H9 (cell line): ENCODE data around the gene HOXA4. TPM values are rescaled to one million over a fixed set of nuclear protein-coding genes. Genes with fewer than 3 reads are reported as not detected.

Source experiments
- DNase-seq: peaks from one replicate; pipeline ENCODE4 v3.0.0-alpha.2; 2017
- H2AFZ ChIP-seq: one replicate; pipeline ENCODE4 v1.6.1; 2013; ENCODE audit warnings: mild to moderate bottlenecking, low read length, control low read depth, moderate library complexity
- H2AK5ac ChIP-seq: 2 replicates; pipeline ENCODE4 v1.6.1; 2013; ENCODE audit warnings: low read length, control low read depth, mixed read lengths; ENCODE audit not compliant: insufficient read length
- H2BK120ac ChIP-seq: one replicate; pipeline ENCODE4 v1.6.1; 2013; ENCODE audit warnings: low read depth, mild to moderate bottlenecking, low read length, control low read depth, inconsistent platforms; ENCODE audit not compliant: poor library complexity, severe bottlenecking
- H2BK12ac ChIP-seq: 2 replicates; pipeline ENCODE4 v1.6.1; 2013; ENCODE audit warnings: low read length, control low read depth, mixed read lengths, low read depth; ENCODE audit not compliant: insufficient read length
- H2BK15ac ChIP-seq: 2 replicates; pipeline ENCODE4 v1.6.1; 2013; ENCODE audit warnings: low read depth, low read length, control low read depth
- H2BK20ac ChIP-seq: one replicate; pipeline ENCODE4 v1.6.1; 2013; ENCODE audit warnings: low read depth, mild to moderate bottlenecking, low read length, control low read depth, inconsistent platforms; ENCODE audit not compliant: poor library complexity, severe bottlenecking
- H2BK5ac ChIP-seq: 2 replicates; pipeline ENCODE4 v1.6.1; 2013; ENCODE audit warnings: low read length, control low read depth, mixed read lengths; ENCODE audit not compliant: insufficient read length
- H3K14ac ChIP-seq: 2 replicates; pipeline ENCODE4 v1.6.1; 2013; ENCODE audit warnings: low read length, control low read depth; ENCODE audit not compliant: insufficient read depth
- H3K18ac ChIP-seq: 2 replicates; pipeline ENCODE4 v1.6.1; 2013; ENCODE audit warnings: low read depth, mild to moderate bottlenecking, mixed read lengths, low read length, control low read depth; ENCODE audit not compliant: insufficient read length
- H3K23ac ChIP-seq: 2 replicates; pipeline ENCODE4 v1.6.1; 2013; ENCODE audit warnings: low read length, control low read depth, mixed read lengths, low read depth; ENCODE audit not compliant: insufficient read length
- H3K23me2 ChIP-seq: 2 replicates; pipeline ENCODE4 v1.6.1; 2013; ENCODE audit warnings: low read depth, mild to moderate bottlenecking, mixed read lengths, low read length, control low read depth; ENCODE audit not compliant: insufficient read length, poor library complexity, severe bottlenecking
- H3K27ac ChIP-seq: 2 replicates; pipeline ENCODE4 v1.5.1; 2013; ENCODE audit warnings: low read length, control low read depth, mixed read lengths, low read depth; ENCODE audit not compliant: insufficient read length
- H3K27me3 ChIP-seq: 2 replicates; pipeline ENCODE4 v1.6.1; 2013; ENCODE audit warnings: low read length, control low read depth, inconsistent platforms; ENCODE audit not compliant: insufficient read depth
- H3K4ac ChIP-seq: 2 replicates; pipeline ENCODE4 v1.6.1; 2013; ENCODE audit warnings: low read depth, mild to moderate bottlenecking, control low read depth, inconsistent platforms, low read length, moderate library complexity
- H3K4me1 ChIP-seq: 2 replicates; pipeline ENCODE4 v1.6.1; 2013; ENCODE audit warnings: low read length, control low read depth, inconsistent platforms; ENCODE audit not compliant: insufficient read depth
- H3K4me2 ChIP-seq: 2 replicates; pipeline ENCODE4 v1.6.1; 2013; ENCODE audit warnings: low read length, control low read depth, mixed read lengths; ENCODE audit not compliant: insufficient read length, insufficient read depth
- H3K56ac ChIP-seq: 2 replicates; pipeline ENCODE4 v1.6.1; 2013; ENCODE audit warnings: low read depth, mild to moderate bottlenecking, mixed read lengths, low read length, control low read depth; ENCODE audit not compliant: insufficient read length
- H3K79me1 ChIP-seq: 2 replicates; pipeline ENCODE4 v1.6.1; 2013; ENCODE audit warnings: low read depth, mild to moderate bottlenecking, moderate library complexity, low read length, control low read depth, inconsistent platforms; ENCODE audit not compliant: insufficient read depth, poor library complexity, severe bottlenecking
- H3K79me2 ChIP-seq: 2 replicates; pipeline ENCODE4 v1.6.1; 2013; ENCODE audit warnings: low read length, control low read depth, inconsistent platforms; ENCODE audit not compliant: insufficient read depth
- H3K9ac ChIP-seq: 2 replicates; pipeline ENCODE4 v1.6.1; 2013; ENCODE audit warnings: low read length, control low read depth, mixed read lengths; ENCODE audit not compliant: insufficient read length; ENCODE audit errors: extremely low read depth
- H3K9me3 ChIP-seq: one replicate; pipeline ENCODE4 v1.6.1; 2013; ENCODE audit warnings: low read depth, low read length, inconsistent platforms; ENCODE audit not compliant: control insufficient read depth
- H3T11ph ChIP-seq: one replicate; pipeline ENCODE4 v1.6.1; 2013; ENCODE audit warnings: mild to moderate bottlenecking, low read length, control low read depth, inconsistent platforms
- H4K20me1 ChIP-seq: one replicate; pipeline ENCODE4 v1.6.1; 2013; ENCODE audit not compliant: control insufficient read depth, insufficient read length, insufficient read depth
- H4K5ac ChIP-seq: 2 replicates; pipeline ENCODE4 v1.6.1; 2013; ENCODE audit warnings: low read depth, mild to moderate bottlenecking, mixed read lengths, low read length, control low read depth; ENCODE audit not compliant: insufficient read length
- H4K8ac ChIP-seq: replicated peaks from 2 replicates; pipeline ENCODE4 v1.6.1; 2013; ENCODE audit warnings: low read length, control low read depth, mixed read lengths, low read depth; ENCODE audit not compliant: insufficient read length
- H4K91ac ChIP-seq: 2 replicates; pipeline ENCODE4 v1.6.1; 2013; ENCODE audit warnings: low read depth, mild to moderate bottlenecking, moderate library complexity, mixed read lengths, low read length, control low read depth; ENCODE audit not compliant: insufficient read length
- H3K27ac Mint-ChIP-seq, 3 experiments: 2 replicates in 2 of 3; 3 replicates in 1 of 3; pipeline ENCODE4 v1.8.0; 2020 to 2021; ENCODE audit warnings: mixed read lengths in 3 of 3, mild to moderate bottlenecking in 1 of 3, moderate library complexity in 1 of 3
- H3K27me3 Mint-ChIP-seq: 2 replicates; pipeline ENCODE4 v1.8.0; 2021; ENCODE audit warnings: low read depth, mild to moderate bottlenecking, moderate library complexity, mixed read lengths
- H3K36me3 Mint-ChIP-seq, 3 experiments: 2 replicates in 2 of 3; 3 replicates in 1 of 3; pipeline ENCODE4 v1.8.0; 2020 to 2021; ENCODE audit warnings: low read depth in 3 of 3, mixed read lengths in 3 of 3; ENCODE audit not compliant: insufficient read depth in 1 of 3
- H3K4me1 Mint-ChIP-seq, 2 experiments: 2 replicates each; pipeline ENCODE4 v1.8.0; 2020; ENCODE audit warnings: mixed read lengths in 2 of 2
- H3K4me3 Mint-ChIP-seq, 2 experiments: 2 replicates in 1 of 2; 3 replicates in 1 of 2; pipeline ENCODE4 v1.8.0; 2020 to 2021; ENCODE audit warnings: mild to moderate bottlenecking in 2 of 2, mixed read lengths in 2 of 2, moderate library complexity in 1 of 2
- H3K9me3 Mint-ChIP-seq, 2 experiments: 2 replicates in 1 of 2; 3 replicates in 1 of 2; pipeline ENCODE4 v1.8.0; 2020; ENCODE audit warnings: mild to moderate bottlenecking in 2 of 2, mixed read lengths in 2 of 2, moderate library complexity in 1 of 2
- CTCF ChIP-seq: fragments of 200-600 bp; sonication (generic); conservative IDR thresholded peaks from 3 replicates; pipeline ENCODE4 v1.8.0; 2021; ENCODE audit warnings: antibody characterized with exemption, mild to moderate bottlenecking
- WGBS: extraction: QIAGEN DNeasy Blood & Tissue Kit; methylation state at CpG from one replicate; pipeline ENCODE4 v1.1.7; 2013; ENCODE audit warnings: missing lambda C conversion rate, low lambda C conversion rate, mixed read lengths; ENCODE audit not compliant: insufficient read length; ENCODE audit errors: extremely low coverage; 5-methylcytosine and 5-hydroxymethylcytosine counted together
- total RNA-seq: library from RNA; stranded (reverse); gene quantifications from 2 replicates; pipeline ENCODE4 v1.2.1, GENCODE V29; 2021

HOXA4 gene
- total RNA-seq, 1 experiment from 2014 or later: not detected

GRCh38 chr7:27176962-27177794, 46.6 kb upstream of the HOXA4 start:
- no peak overlapping the region for H3K23ac ChIP-seq
- no peaks in the 10 kb centered on the region for H3K79me2 ChIP-seq
- peaks cover 98% of the 10 kb centered on the region for H3K27me3 Mint-ChIP-seq
- TF ChIP-seq CTCF: no peak
- no peak overlapping the region for H4K91ac ChIP-seq
- H2AK5ac ChIP-seq: no peak overlapping the region
- H3K9me3 ChIP-seq: no peaks in the 10 kb centered on the region
- DNase-seq: peak; percentile 20
- H3K4me3 Mint-ChIP-seq: no peak overlapping the region
- no peak overlapping the region for H2BK15ac ChIP-seq
- H4K8ac ChIP-seq: no peak overlapping the region
- H3K4me1 Mint-ChIP-seq: peaks cover 3 to 9% of the 10 kb centered on the region in 2 experiments
- peaks cover 4 to 13% of the 10 kb centered on the region in 2 experiments; a peak in 2 of 5 replicates for H3K9me3 Mint-ChIP-seq
- no peak overlapping the region for H3K27ac ChIP-seq
- no peak overlapping the region for H3K9ac ChIP-seq
- no peak overlapping the region for H3K4ac ChIP-seq
- no peak overlapping the region for H4K5ac ChIP-seq
- H3K4me2 ChIP-seq: no peak overlapping the region
- H3K56ac ChIP-seq: no peak overlapping the region
- H3K4me1 ChIP-seq: no peaks in the 10 kb centered on the region
- no peak overlapping the region for H3K27ac Mint-ChIP-seq
- peaks cover 98% of the 10 kb centered on the region for H3K27me3 ChIP-seq
- H3T11ph ChIP-seq: no peak overlapping the region
- no peak overlapping the region for H2AFZ ChIP-seq
- no peak overlapping the region for H2BK12ac ChIP-seq
- no CpG with 5 or more reads among the region's 22 CpGs for WGBS
- H3K18ac ChIP-seq: no peak overlapping the region
- H4K20me1 ChIP-seq: no peaks in the 10 kb centered on the region
- no peak overlapping the region for H2BK120ac ChIP-seq
- no peak overlapping the region for H2BK20ac ChIP-seq
- H3K36me3 Mint-ChIP-seq: no peaks in the 10 kb centered on the region; a peak in 2 of 7 replicates
- no peaks in the 10 kb centered on the region for H3K79me1 ChIP-seq
- no peaks in the 10 kb centered on the region for H3K23me2 ChIP-seq
- no peak overlapping the region for H3K14ac ChIP-seq
- H2BK5ac ChIP-seq: no peak overlapping the region
